ENCODE measurements around the gene BCCIP.

BCCIP gene

GRCh38 chr10:125815764-125816163 is 7.6 kb upstream of the BCCIP start:
- H3K9me3 Mint-ChIP-seq = no peaks in the 10 kb centered on the region
- H3K4me3 Mint-ChIP-seq = no peak overlapping the region
- H3K36me3 Mint-ChIP-seq (ENCODE audit: low read depth) = peaks cover 13% of the 10 kb centered on the region
- no peaks in the 10 kb centered on the region for H3K27me3 Mint-ChIP-seq (ENCODE audit: low read depth)
- no peak for DNase-seq (ENCODE audit: low spot score)
- H3K27ac Mint-ChIP-seq = no peak overlapping the region
- peaks cover 3% of the 10 kb centered on the region for H3K4me1 Mint-ChIP-seq (ENCODE audit: low read depth)

- Mint-ChIP-seq H3K36me3 (ENCODE audit: low read depth) (peaks cover 10% of the 10 kb centered on the region), H3K4me3 (no peak overlapping the region), H3K27me3 (ENCODE audit: low read depth) (no peaks in the 10 kb centered on the region), H3K27ac (no peak overlapping the region), H3K9me3 (no peaks in the 10 kb centered on the region), H3K4me1 (ENCODE audit: low read depth) (peaks cover 6% of the 10 kb centered on the region)
- DNase-seq (ENCODE audit: low spot score) = no peak
These were observed 6.8 kb upstream of the BCCIP start for GRCh38 chr10:125816548-125816947.

DNA sequence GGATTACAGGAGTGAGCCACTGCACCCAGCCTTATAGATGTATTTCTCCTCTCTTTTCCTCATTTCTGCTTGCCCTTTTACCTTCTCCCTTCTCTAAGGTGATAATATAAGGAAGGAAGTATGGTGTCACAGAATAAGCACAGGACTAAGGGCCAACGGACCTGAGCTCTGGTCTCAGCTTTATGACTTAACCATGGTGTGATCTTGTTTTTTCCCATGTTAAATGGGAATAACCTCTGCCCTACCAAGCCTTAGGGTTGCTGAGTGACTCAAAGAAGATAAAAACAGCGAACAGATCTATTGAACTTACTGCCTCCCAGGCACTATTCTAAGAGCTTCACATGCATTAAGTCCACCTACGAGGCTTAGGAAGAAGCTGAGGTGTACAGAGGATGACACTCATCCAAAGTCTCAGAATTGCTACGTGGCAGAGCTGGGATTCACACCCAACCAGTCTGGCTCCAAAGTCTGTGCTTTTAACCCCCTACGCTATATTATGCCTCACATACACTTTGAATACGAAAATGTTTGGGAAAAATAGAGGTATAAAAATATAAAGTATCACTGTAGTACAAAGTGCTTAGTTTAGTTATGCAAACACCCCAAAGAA is 5.9 kb upstream of the BCCIP start:
- H3K27me3 Mint-ChIP-seq (ENCODE audit: low read depth) = no peaks in the 10 kb centered on the region
- DNase-seq (ENCODE audit: low spot score) = no peak
- no peaks in the 10 kb centered on the region for H3K9me3 Mint-ChIP-seq
- no peak overlapping the region for H3K27ac Mint-ChIP-seq
- H3K4me3 Mint-ChIP-seq = no peak overlapping the region
- H3K36me3 Mint-ChIP-seq (ENCODE audit: low read depth) = peaks cover 8% of the 10 kb centered on the region
- peaks cover 12% of the 10 kb centered on the region for H3K4me1 Mint-ChIP-seq (ENCODE audit: low read depth)

GRCh38 chr10:125820701-125821100 is 2.6 kb upstream of the BCCIP start:
- H3K27ac Mint-ChIP-seq = no peak overlapping the region
- H3K36me3 Mint-ChIP-seq (ENCODE audit: low read depth) = peaks cover 2% of the 10 kb centered on the region
- peak overlapping the region; percentile 60 for H3K4me3 Mint-ChIP-seq
- no peak for DNase-seq (ENCODE audit: low spot score)
- no peaks in the 10 kb centered on the region for H3K9me3 Mint-ChIP-seq
- H3K27me3 Mint-ChIP-seq (ENCODE audit: low read depth) = no peaks in the 10 kb centered on the region
- H3K4me1 Mint-ChIP-seq (ENCODE audit: low read depth) = peaks cover 17% of the 10 kb centered on the region

- Mint-ChIP-seq H3K9me3 (no peaks in the 10 kb centered on the region), H3K4me3 (no peak overlapping the region), H3K27me3 (ENCODE audit: low read depth) (no peaks in the 10 kb centered on the region), H3K27ac (no peak overlapping the region), H3K36me3 (ENCODE audit: low read depth) (peaks cover 21% of the 10 kb centered on the region), H3K4me1 (ENCODE audit: low read depth) (peaks cover 25% of the 10 kb centered on the region)
- DNase-seq (ENCODE audit: low spot score) = peak; percentile 11
These were observed 411 bp downstream of the BCCIP start for GRCh38 chr10:125823663-125824251.

DNA sequence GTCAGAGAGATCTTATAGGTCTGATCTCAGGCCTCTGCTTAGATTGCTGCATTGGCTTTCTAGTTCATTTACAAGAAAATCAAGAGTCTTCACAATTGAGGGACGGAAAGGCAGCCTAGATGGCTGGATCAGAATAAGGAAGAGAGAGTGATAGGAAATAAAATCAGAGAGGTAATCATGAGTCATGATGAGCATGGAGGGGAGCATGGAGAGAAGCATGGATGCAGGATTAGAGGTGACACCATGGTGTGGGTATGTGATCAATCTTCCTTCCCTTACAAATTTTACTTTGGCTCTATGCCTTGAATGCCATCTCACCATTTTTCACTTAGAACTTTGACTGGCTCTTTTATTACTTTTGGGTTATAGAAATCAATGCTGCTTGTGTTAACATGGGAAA is 1.4 kb downstream of the BCCIP start:
- H3K27ac Mint-ChIP-seq = no peak overlapping the region
- no peaks in the 10 kb centered on the region for H3K27me3 Mint-ChIP-seq (ENCODE audit: low read depth)
- H3K9me3 Mint-ChIP-seq = no peaks in the 10 kb centered on the region
- H3K4me1 Mint-ChIP-seq (ENCODE audit: low read depth) = peaks cover 25% of the 10 kb centered on the region
- H3K36me3 Mint-ChIP-seq (ENCODE audit: low read depth) = peaks cover 28% of the 10 kb centered on the region
- DNase-seq (ENCODE audit: low spot score) = no peak
- no peak overlapping the region for H3K4me3 Mint-ChIP-seq

DNA sequence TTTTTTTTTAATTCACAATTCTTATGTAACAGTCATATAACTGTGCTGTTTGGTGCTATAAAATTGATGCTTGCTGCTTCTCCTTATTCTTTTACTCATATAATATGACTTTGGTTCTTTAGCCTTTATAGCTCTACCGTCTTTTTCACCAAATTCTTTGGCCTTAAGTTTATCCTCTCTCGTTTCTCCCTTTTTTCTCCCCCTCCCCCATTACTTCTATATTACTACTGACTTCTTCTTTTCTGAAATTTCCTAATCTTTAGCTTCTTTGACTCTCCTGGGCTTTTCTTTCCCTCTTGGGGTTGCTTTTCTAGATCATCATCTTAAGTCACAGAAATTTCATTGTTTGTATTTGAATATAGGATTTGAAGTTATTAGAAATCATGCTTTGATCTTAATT is 3.8 kb downstream of the BCCIP start:
- H3K27me3 Mint-ChIP-seq (ENCODE audit: low read depth) = no peaks in the 10 kb centered on the region
- no peak overlapping the region for H3K4me3 Mint-ChIP-seq
- H3K4me1 Mint-ChIP-seq (ENCODE audit: low read depth) = peaks cover 13% of the 10 kb centered on the region
- H3K36me3 Mint-ChIP-seq (ENCODE audit: low read depth) = peaks cover 37% of the 10 kb centered on the region
- peak overlapping the region; percentile 11 for H3K27ac Mint-ChIP-seq
- DNase-seq (ENCODE audit: low spot score) = no peak
- H3K9me3 Mint-ChIP-seq = no peaks in the 10 kb centered on the region

GRCh38 chr10:125828311-125828710 is 5.0 kb downstream of the BCCIP start:
- Mint-ChIP-seq H3K4me1 (ENCODE audit: low read depth) (peaks cover 13% of the 10 kb centered on the region), H3K4me3 (no peak overlapping the region), H3K27me3 (ENCODE audit: low read depth) (no peaks in the 10 kb centered on the region), H3K27ac (no peak overlapping the region), H3K36me3 (ENCODE audit: low read depth) (peaks cover 39% of the 10 kb centered on the region), H3K9me3 (no peaks in the 10 kb centered on the region)
- DNase-seq (ENCODE audit: low spot score) = no peak

- DNase-seq (ENCODE audit: low spot score) = no peak
- Mint-ChIP-seq H3K27ac (no peak overlapping the region), H3K27me3 (ENCODE audit: low read depth) (no peaks in the 10 kb centered on the region), H3K36me3 (ENCODE audit: low read depth) (peaks cover 33% of the 10 kb centered on the region), H3K9me3 (no peaks in the 10 kb centered on the region), H3K4me1 (ENCODE audit: low read depth) (no peaks in the 10 kb centered on the region), H3K4me3 (no peak overlapping the region)
These were observed 13.4 kb downstream of the BCCIP start for GRCh38 chr10:125836746-125837145.

GRCh38 chr10:125838802-125839575 is 15.6 kb downstream of the BCCIP start:
- no peak overlapping the region for H3K27ac Mint-ChIP-seq
- H3K27me3 Mint-ChIP-seq (ENCODE audit: low read depth) = no peaks in the 10 kb centered on the region
- no peaks in the 10 kb centered on the region for H3K9me3 Mint-ChIP-seq
- no peak overlapping the region for H3K4me3 Mint-ChIP-seq
- peaks cover 29% of the 10 kb centered on the region for H3K36me3 Mint-ChIP-seq (ENCODE audit: low read depth)
- no peak for DNase-seq (ENCODE audit: low spot score)
- H3K4me1 Mint-ChIP-seq (ENCODE audit: low read depth) = no peaks in the 10 kb centered on the region

DNA sequence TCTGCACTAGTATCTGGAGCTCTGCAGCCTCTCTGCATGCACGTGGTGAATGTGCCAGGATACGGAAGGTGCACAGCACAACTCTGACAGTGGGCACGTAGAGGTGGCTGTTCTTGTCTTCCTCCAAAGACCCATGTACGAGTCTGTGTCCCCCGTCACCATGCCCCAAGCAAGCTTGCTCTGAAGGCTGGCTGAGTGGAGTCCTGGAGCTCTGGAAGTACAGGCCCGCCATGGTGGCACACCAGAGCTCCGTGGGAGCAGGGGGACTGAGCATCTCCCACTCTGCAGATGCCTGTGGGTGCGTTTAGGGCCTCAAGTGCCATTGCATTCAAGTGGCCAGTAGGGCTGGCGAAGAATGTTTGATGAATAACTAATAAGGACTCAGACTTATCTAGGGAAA is 17.1 kb downstream of the BCCIP start:
- H3K4me3 Mint-ChIP-seq = no peak overlapping the region
- no peak for DNase-seq (ENCODE audit: low spot score)
- no peaks in the 10 kb centered on the region for H3K9me3 Mint-ChIP-seq
- no peak overlapping the region for H3K27ac Mint-ChIP-seq
- peaks cover 27% of the 10 kb centered on the region for H3K36me3 Mint-ChIP-seq (ENCODE audit: low read depth)
- H3K4me1 Mint-ChIP-seq (ENCODE audit: low read depth) = no peaks in the 10 kb centered on the region
- H3K27me3 Mint-ChIP-seq (ENCODE audit: low read depth) = no peaks in the 10 kb centered on the region

DNA sequence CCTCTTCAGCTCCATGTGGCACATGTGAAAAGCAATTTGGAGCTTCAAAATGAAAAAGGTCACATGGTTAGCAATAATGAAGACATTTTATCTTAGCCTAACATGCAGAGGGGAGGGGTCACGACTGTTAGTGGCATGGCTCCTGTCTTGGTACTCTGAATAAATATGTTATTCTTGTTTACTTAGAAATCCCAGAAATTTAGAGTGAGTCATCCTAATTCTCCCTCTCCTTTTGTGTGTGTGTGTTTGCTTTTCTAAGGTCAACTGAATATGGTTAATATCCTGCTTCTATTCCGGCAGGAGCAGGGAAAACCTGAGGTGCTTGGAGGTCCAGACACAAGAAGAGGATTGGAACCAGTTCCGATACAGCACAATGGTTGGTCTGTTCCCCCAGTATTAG is 17.6 kb downstream of the BCCIP start:
- Mint-ChIP-seq H3K4me1 (ENCODE audit: low read depth) (no peaks in the 10 kb centered on the region), H3K27ac (no peak overlapping the region), H3K36me3 (ENCODE audit: low read depth) (peaks cover 22% of the 10 kb centered on the region), H3K27me3 (ENCODE audit: low read depth) (no peaks in the 10 kb centered on the region), H3K4me3 (no peak overlapping the region), H3K9me3 (no peaks in the 10 kb centered on the region)
- no peak for DNase-seq (ENCODE audit: low spot score)

DNA sequence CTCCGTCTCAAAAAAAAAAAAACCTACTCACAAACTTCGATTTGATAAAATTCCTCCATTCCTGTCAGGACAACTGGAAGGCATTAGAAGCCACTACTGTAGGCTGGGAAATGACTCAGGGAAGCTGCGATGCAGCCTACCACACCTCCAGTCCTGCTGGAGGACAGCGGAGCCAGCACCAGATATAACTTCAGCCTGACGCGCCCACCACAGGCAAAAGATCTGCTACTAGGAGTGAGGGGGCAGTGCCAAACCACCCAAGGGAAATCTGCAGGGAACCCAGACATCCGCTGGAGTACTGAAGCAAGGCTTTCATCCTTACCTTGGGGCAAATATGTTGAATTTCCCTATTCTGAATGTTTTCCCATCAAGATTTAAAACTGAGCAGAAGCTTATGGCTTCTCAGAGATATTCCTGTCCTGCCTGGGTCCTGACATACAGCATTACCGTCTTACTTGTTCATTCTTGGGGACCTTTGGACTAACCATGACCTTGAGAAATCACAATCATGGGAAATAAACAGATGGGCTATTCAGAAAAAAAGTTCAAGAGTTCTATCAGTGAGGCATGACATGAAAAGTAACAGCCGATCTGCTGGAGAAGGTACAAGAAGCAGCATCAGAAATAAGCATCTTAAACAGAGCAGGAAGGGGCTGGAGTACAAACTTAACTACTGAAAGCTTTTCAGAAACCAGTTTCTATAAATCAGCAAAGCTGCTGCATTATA is 20.4 kb downstream of the BCCIP start:
- H3K9me3 Mint-ChIP-seq = no peaks in the 10 kb centered on the region
- H3K36me3 Mint-ChIP-seq (ENCODE audit: low read depth) = peaks cover 8% of the 10 kb centered on the region
- H3K4me1 Mint-ChIP-seq (ENCODE audit: low read depth) = no peaks in the 10 kb centered on the region
- H3K4me3 Mint-ChIP-seq = no peak overlapping the region
- no peaks in the 10 kb centered on the region for H3K27me3 Mint-ChIP-seq (ENCODE audit: low read depth)
- H3K27ac Mint-ChIP-seq = no peak overlapping the region
- no peak for DNase-seq (ENCODE audit: low spot score)

- Mint-ChIP-seq H3K9me3 (no peaks in the 10 kb centered on the region), H3K27ac (no peak overlapping the region)
These were observed 21.4 kb downstream of the BCCIP start for GRCh38 chr10:125844751-125845221.

More at GRCh38 chr10:125844751-125845221, 21.4 kb downstream of the BCCIP start:
- no peak for DNase-seq (ENCODE audit: low spot score)
- Mint-ChIP-seq H3K4me3 (no peak overlapping the region), H3K27me3 (ENCODE audit: low read depth) (no peaks in the 10 kb centered on the region), H3K4me1 (ENCODE audit: low read depth) (no peaks in the 10 kb centered on the region), H3K36me3 (ENCODE audit: low read depth) (peaks cover 6% of the 10 kb centered on the region)

Data from T-helper 2 cell treated with Interferon-gamma antibody and Interleukin-4, amounts not matched to agents 5 μg/mL and 100 μg/mL, for 36 hours (primary cell).